Measurements from ENCODE around the gene LIN52.

Gene LIN52

DNA sequence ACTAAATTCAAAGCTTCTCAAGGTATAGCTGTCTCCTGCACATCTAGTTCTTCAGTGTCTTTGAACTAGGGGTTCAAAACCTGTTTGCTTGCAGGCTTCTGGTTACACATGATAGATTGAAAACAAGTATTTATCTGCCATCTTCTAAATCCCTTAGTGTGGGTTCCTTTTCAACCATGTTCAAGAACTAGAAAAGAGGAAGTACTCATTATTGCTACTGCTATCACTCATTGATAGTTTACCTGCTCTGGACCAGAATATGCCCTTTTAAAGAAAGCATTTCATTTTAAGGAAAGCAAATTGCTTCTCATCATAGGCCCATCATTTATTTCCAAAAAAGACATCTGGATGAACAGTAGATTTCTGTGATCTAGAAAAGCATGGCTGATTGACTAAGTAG is 117.4 kb downstream of the LIN52 start:
- Histone ChIP-seq H3K79me2 (ENCODE audit: insufficient read depth, low read depth) (no peaks in the 10 kb centered on the region), H3K27ac (no peak overlapping the region)

DNA sequence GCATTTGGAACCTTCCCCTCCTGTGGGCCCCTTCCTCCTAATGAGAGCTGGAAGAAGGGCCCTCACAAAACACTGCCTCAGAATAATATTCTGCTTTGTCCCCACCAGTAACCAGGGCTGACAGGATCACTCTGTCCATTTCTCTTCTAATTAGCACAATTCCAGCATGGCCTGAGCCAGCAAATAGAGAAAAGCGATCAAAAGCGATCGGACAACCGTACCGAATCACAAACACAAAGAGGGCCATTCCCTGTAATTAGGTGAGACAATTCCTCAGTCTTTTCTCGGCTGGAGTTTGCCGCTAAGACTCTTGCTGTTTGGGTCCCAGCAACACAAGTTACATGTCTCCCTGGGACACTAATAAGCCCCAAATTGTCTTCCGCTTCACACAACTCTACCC is 118.9 kb downstream of the LIN52 start:
- Histone ChIP-seq H3K79me2 (ENCODE audit: insufficient read depth, low read depth) (no peaks in the 10 kb centered on the region), H3K27ac (no peak overlapping the region), H3K4me3 (IDR thresholded peaks at IDR 0.05; ENCODE audit: insufficient read depth, low read depth, low read length) (no peak overlapping the region), H3K4me2 (no peak overlapping the region), H4K20me1 (ENCODE audit: insufficient read depth) (no peaks in the 10 kb centered on the region), H3K9ac (no peak overlapping the region), H3K27me3 (ENCODE audit: insufficient read depth, low read depth) (no peaks in the 10 kb centered on the region), H2AFZ (ENCODE audit: low read depth) (no peak overlapping the region), H3K36me3 (ENCODE audit: insufficient read depth) (no peaks in the 10 kb centered on the region), H3K4me1 (ENCODE audit: low read depth, poor library complexity, severe bottlenecking) (no peaks in the 10 kb centered on the region)
- TF ChIP-seq, protein P1, sequence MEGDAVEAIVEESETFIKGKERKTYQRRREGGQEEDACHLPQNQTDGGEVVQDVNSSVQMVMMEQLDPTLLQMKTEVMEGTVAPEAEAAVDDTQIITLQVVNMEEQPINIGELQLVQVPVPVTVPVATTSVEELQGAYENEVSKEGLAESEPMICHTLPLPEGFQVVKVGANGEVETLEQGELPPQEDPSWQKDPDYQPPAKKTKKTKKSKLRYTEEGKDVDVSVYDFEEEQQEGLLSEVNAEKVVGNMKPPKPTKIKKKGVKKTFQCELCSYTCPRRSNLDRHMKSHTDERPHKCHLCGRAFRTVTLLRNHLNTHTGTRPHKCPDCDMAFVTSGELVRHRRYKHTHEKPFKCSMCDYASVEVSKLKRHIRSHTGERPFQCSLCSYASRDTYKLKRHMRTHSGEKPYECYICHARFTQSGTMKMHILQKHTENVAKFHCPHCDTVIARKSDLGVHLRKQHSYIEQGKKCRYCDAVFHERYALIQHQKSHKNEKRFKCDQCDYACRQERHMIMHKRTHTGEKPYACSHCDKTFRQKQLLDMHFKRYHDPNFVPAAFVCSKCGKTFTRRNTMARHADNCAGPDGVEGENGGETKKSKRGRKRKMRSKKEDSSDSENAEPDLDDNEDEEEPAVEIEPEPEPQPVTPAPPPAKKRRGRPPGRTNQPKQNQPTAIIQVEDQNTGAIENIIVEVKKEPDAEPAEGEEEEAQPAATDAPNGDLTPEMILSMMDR (conservative IDR thresholded peaks at IDR 0.05; ENCODE audit: low read depth, low read length), result no peak

More for the DNA sequence above, 117.4 kb downstream of the LIN52 start:
- Histone ChIP-seq H3K27me3 (ENCODE audit: insufficient read depth, low read depth) (no peaks in the 10 kb centered on the region), H3K4me2 (no peak overlapping the region), H2AFZ (ENCODE audit: low read depth) (no peak overlapping the region), H3K4me3 (IDR thresholded peaks at IDR 0.05; ENCODE audit: insufficient read depth, low read depth, low read length) (no peak overlapping the region), H3K9ac (no peak overlapping the region), H3K36me3 (ENCODE audit: insufficient read depth) (no peaks in the 10 kb centered on the region), H3K4me1 (ENCODE audit: low read depth, poor library complexity, severe bottlenecking) (no peaks in the 10 kb centered on the region), H4K20me1 (ENCODE audit: insufficient read depth) (no peaks in the 10 kb centered on the region)
- TF ChIP-seq, protein P1 (conservative IDR thresholded peaks at IDR 0.05; ENCODE audit: low read depth, low read length), result no peak

DNA sequence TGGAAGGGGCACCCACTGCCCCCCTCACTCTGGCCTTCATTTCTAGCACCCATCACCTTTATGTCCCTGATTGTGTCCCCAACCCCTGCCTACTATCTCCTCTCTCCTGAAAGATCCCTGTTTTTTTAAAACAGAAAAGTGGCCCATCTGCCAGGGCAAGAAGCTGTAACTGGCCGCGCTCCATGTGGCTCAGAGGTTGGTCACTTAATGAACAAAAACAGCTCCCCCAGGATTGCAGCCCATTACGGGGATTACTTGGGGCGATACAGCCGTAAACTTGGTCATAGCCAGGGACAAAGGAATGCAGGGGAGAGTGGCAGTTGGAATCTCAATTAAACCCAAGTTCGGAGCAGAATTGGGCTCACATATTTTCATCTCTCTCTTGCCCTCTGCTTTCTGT is 119.7 kb downstream of the LIN52 start:
- no peak overlapping the region for H3K4me2 ChIP-seq
- no peaks in the 10 kb centered on the region for H3K36me3 ChIP-seq (ENCODE audit: insufficient read depth)
- H2AFZ ChIP-seq (ENCODE audit: low read depth), result no peak overlapping the region
- H3K4me3 ChIP-seq (IDR thresholded peaks at IDR 0.05; ENCODE audit: insufficient read depth, low read depth, low read length), result no peak overlapping the region
- no peak overlapping the region for H3K27ac ChIP-seq
- TF ChIP-seq, protein P1 (conservative IDR thresholded peaks at IDR 0.05; ENCODE audit: low read depth, low read length), result no peak
- no peaks in the 10 kb centered on the region for H3K79me2 ChIP-seq (ENCODE audit: insufficient read depth, low read depth)
- no peaks in the 10 kb centered on the region for H3K4me1 ChIP-seq (ENCODE audit: low read depth, poor library complexity, severe bottlenecking)
- no peak overlapping the region for H3K9ac ChIP-seq
- H4K20me1 ChIP-seq (ENCODE audit: insufficient read depth), result no peaks in the 10 kb centered on the region
- H3K27me3 ChIP-seq (ENCODE audit: insufficient read depth, low read depth), result no peaks in the 10 kb centered on the region

DNA sequence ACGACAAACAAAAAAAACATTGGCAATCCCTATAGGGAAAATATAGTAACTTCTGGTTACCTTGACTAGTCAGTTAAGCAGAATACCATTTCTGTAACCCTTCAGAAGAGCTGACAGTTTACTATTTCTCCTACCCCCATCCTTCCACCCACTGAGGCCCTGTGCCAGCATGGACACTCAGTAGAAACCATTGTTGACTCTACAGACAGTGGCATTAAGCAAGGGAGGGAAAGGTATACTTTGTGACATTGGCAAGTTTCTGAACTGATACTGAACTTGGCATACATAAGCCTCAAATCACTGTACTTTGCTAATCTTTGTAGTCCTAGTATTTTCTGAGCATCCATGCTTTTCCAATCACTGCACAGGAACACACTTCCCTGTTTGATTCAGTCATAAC is 121.1 kb downstream of the LIN52 start:
- no peaks in the 10 kb centered on the region for H3K36me3 ChIP-seq (ENCODE audit: insufficient read depth)
- H3K4me2 ChIP-seq, result no peak overlapping the region
- no peak overlapping the region for H3K4me3 ChIP-seq (IDR thresholded peaks at IDR 0.05; ENCODE audit: insufficient read depth, low read depth, low read length)
- no peaks in the 10 kb centered on the region for H3K27me3 ChIP-seq (ENCODE audit: insufficient read depth, low read depth)
- no peaks in the 10 kb centered on the region for H3K79me2 ChIP-seq (ENCODE audit: insufficient read depth, low read depth)
- H4K20me1 ChIP-seq (ENCODE audit: insufficient read depth), result no peaks in the 10 kb centered on the region
- TF ChIP-seq, protein P1 (conservative IDR thresholded peaks at IDR 0.05; ENCODE audit: low read depth, low read length), result no peak
- H2AFZ ChIP-seq (ENCODE audit: low read depth), result no peak overlapping the region
- H3K4me1 ChIP-seq (ENCODE audit: low read depth, poor library complexity, severe bottlenecking), result no peaks in the 10 kb centered on the region
- H3K9ac ChIP-seq, result no peak overlapping the region
- H3K27ac ChIP-seq, result no peak overlapping the region

Data from KMS-11 (cell line).